Prostate gland (tissue), 2 donors: ENCODE measurements around the gene TIMP3.

Experiments
- CTCF ChIP-seq, 4 experiments: fragments of 200-600 bp in 2 of 4; fragments of 450-650 bp in 2 of 4; sonication (generic) in 2 of 4; IDR thresholded peaks; 1 replicate in 3 of 4; 2 replicates in 1 of 4; pipeline ENCODE4 v1.5.1; 2016 to 2019; ENCODE audit warnings: antibody characterized with exemption in 4 of 4, mild to moderate bottlenecking in 2 of 4, moderate library complexity in 2 of 4
- POLR2A ChIP-seq: fragments of 450-650 bp; IDR thresholded peaks from one replicate; pipeline ENCODE4 v1.6.1; 2016; ENCODE audit warnings: antibody characterized with exemption, mild to moderate bottlenecking
- POLR2AphosphoS5 ChIP-seq: sonication (generic); formaldehyde crosslinking; IDR thresholded peaks from one replicate; pipeline ENCODE4 v1.6.1; 2017; ENCODE audit warnings: antibody characterized with exemption

DNA sequence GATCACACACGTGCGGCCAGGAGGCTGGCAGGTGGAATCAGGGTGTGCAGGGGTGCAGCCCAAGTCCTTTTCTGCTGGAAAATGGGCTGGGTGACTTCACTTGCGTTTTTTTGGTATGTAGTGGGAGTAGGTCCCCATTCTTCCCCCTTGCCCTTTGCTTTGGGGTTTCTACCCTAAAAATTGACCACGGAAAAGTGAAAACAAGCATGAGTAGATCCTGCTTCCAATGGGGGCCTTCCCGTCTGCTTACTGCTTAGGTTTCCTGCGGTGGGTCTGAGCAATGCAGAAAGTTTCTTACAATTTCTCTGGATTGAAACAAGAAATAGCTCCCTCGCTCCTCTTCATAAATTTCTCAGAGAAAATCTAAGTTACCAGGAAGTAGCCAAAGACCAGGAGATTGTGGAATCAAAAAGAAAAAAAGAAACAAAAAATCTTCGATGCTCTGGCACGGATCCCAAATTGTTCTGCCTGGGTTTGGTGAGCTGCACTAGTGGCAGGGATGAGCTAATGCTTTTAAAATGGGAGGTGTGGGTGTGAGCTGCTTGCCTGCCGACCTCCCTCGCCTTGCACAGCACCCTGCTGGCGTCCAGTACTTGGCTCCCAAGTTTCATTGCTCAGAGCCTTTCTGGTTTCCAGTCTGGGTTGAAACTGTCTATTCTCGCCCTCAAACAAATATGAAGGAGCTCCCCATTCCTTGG, 2.4 kb downstream of the TIMP3 start:
- TF ChIP-seq POLR2A: no peak
- TF ChIP-seq POLR2AphosphoS5: no peak
- TF ChIP-seq CTCF (IDR thresholded peaks at IDR 0.05): no peak
